HepG2 (cell line): ENCODE results near the gene CCDC117. TPM values are rescaled to one million over a fixed set of nuclear protein-coding genes. Genes with fewer than 3 reads are reported as not detected.

Experiments used
- AKNA ChIP-seq: sonication (generic); formaldehyde crosslinking; IDR thresholded peaks from 2 replicates; pipeline ENCODE4 v1.4.0; 2020; ENCODE audit warnings: missing genetic modification reagents, borderline replicate concordance
- ARNT ChIP-seq: fragments of 450-650 bp; IDR thresholded peaks from 2 replicates; pipeline ENCODE4 v1.6.1; 2017
- DNMT1 ChIP-seq: sonication (generic); formaldehyde crosslinking; IDR thresholded peaks from 2 replicates; pipeline ENCODE4 v1.5.1; 2020; ENCODE audit warnings: mild to moderate bottlenecking, missing genetic modification reagents
- ETS1 ChIP-seq: sonication (generic); formaldehyde crosslinking; IDR thresholded peaks from 2 replicates; pipeline ENCODE4 v1.4.0; 2020; ENCODE audit warnings: missing genetic modification reagents
- GLI4 ChIP-seq: sonication (generic); formaldehyde crosslinking; IDR thresholded peaks from 2 replicates; pipeline ENCODE4 v1.5.1; 2020; ENCODE audit warnings: missing genetic modification reagents, mild to moderate bottlenecking, moderate library complexity, borderline replicate concordance
- GTF2F1 ChIP-seq: fragments of 150-350 bp; IDR thresholded peaks from 2 replicates; pipeline ENCODE4 v1.6.1; 2014; ENCODE audit warnings: low read length
- GZF1 ChIP-seq: sonication (generic); formaldehyde crosslinking; IDR thresholded peaks from 2 replicates; pipeline ENCODE4 v1.5.1; 2020; ENCODE audit warnings: mild to moderate bottlenecking, missing genetic modification reagents
- HIC2 ChIP-seq: sonication (generic); formaldehyde crosslinking; IDR thresholded peaks from 2 replicates; pipeline ENCODE4 v1.9.0; 2022; ENCODE audit warnings: low read depth, missing genetic modification reagents
- IKZF5 ChIP-seq: IDR thresholded peaks from 2 replicates; pipeline ENCODE4 v1.6.1; 2018; ENCODE audit warnings: missing genetic modification reagents, mild to moderate bottlenecking, missing compliant biosample characterization
- MTA1 ChIP-seq: sonication (generic); formaldehyde crosslinking; IDR thresholded peaks from 2 replicates; pipeline ENCODE4 v1.4.0; 2020; ENCODE audit warnings: missing genetic modification reagents, mild to moderate bottlenecking, borderline replicate concordance
- ONECUT2 ChIP-seq: sonication (generic); formaldehyde crosslinking; IDR thresholded peaks from 2 replicates; pipeline ENCODE4 v1.4.0; 2020; ENCODE audit warnings: missing genetic modification reagents
- PITX1 ChIP-seq: sonication (generic); formaldehyde crosslinking; IDR thresholded peaks from 2 replicates; pipeline ENCODE4 v1.5.1; 2020; ENCODE audit warnings: mild to moderate bottlenecking, missing genetic modification reagents
- PRPF4 ChIP-seq: fragments of 200-400 bp; formaldehyde crosslinking; IDR thresholded peaks from 2 replicates; pipeline ENCODE4 v1.6.1; 2016; ENCODE audit warnings: low read length, low read depth; ENCODE audit not compliant: poor library complexity, severe bottlenecking
- PTBP1 ChIP-seq: fragments of 200-400 bp; formaldehyde crosslinking; IDR thresholded peaks from 2 replicates; pipeline ENCODE4 v1.6.1; 2018; ENCODE audit warnings: low read length, low read depth; ENCODE audit not compliant: poor library complexity, severe bottlenecking
- SP140L ChIP-seq: sonication (generic); formaldehyde crosslinking; IDR thresholded peaks from 2 replicates; pipeline ENCODE4 v1.4.0; 2020; ENCODE audit warnings: missing genetic modification reagents, borderline replicate concordance
- THYN1 ChIP-seq: sonication (generic); formaldehyde crosslinking; IDR thresholded peaks from 2 replicates; pipeline ENCODE4 v1.8.1; 2023; ENCODE audit warnings: low read depth, mild to moderate bottlenecking, moderate library complexity, missing genetic modification reagents, borderline replicate concordance
- ZBTB3 ChIP-seq: sonication (generic); formaldehyde crosslinking; IDR thresholded peaks from 2 replicates; pipeline ENCODE4 v1.4.0; 2020; ENCODE audit warnings: low read depth, mild to moderate bottlenecking, moderate library complexity, missing genetic modification reagents, borderline replicate concordance
- ZNF282 ChIP-seq: fragments of 450-650 bp; IDR thresholded peaks from 2 replicates; pipeline ENCODE4 v1.6.1; 2018; ENCODE audit not compliant: partially characterized antibody
- ZNF468 ChIP-seq: sonication (generic); formaldehyde crosslinking; IDR thresholded peaks from 2 replicates; pipeline ENCODE4 v1.8.0; 2022; ENCODE audit warnings: mild to moderate bottlenecking, moderate library complexity, missing genetic modification reagents
- ZNF660 ChIP-seq: sonication (generic); formaldehyde crosslinking; IDR thresholded peaks from 2 replicates; pipeline ENCODE4 v1.5.1; 2020; ENCODE audit warnings: mild to moderate bottlenecking, low read depth, missing genetic modification reagents, borderline replicate concordance
- polyA plus RNA-seq, 8 experiments: library from polyadenylated mRNA; depleted of rRNA in 3 of 8; stranded (reverse) in 7 of 8; unstranded in 1 of 8; fragments of >200 nt; fragmentation: Illumina TruSeq in 4 of 8; extraction: Trizol in 4 of 8; gene quantifications; 2 replicates each; pipeline versions ENCODE4 v1.2.1 to v1.2.3, GENCODE V29; 2011 to 2016; ENCODE audit warnings: low read depth in 4 of 8, missing spikeins in 1 of 8, mixed read lengths in 1 of 8; ENCODE audit not compliant: insufficient read depth in 1 of 8
- total RNA-seq, 5 experiments: library from RNA; depleted of rRNA; stranded (reverse); fragments of >200 nt; fragmentation: Illumina TruSeq; extraction: Trizol; gene quantifications; 2 replicates each; pipeline ENCODE4 v1.2.3, GENCODE V29; 2016; ENCODE audit warnings: low read depth in 1 of 5

CCDC117 gene
- total and polyA plus RNA-seq, 2 of the 13 experiments (the other 11 are each of a cell fraction or from before 2014, with no cell fraction given): 12.6 to 34.2 TPM

GRCh38 chr22:28819253-28820096 is 47.0 kb downstream of the CCDC117 start (continued):
- TF ChIP-seq IKZF5 (CRISPR knock-in tag): peak; percentile 86
- TF ChIP-seq PITX1 (CRISPR knock-in tag): peak; percentile 65; the same call in 1 of the 2 replicates
- TF ChIP-seq GTF2F1: no peak
- no peak for TF ChIP-seq PTBP1
- no peak for TF ChIP-seq ZNF282
- TF ChIP-seq DNMT1: no peak
- peak; percentile 95 for TF ChIP-seq MTA1
- TF ChIP-seq ARNT: no peak
- TF ChIP-seq PRPF4: no peak
- no peak for TF ChIP-seq AKNA
- TF ChIP-seq SP140L (CRISPR knock-in tag): no peak
- TF ChIP-seq GLI4 (CRISPR knock-in tag): no peak
- no peak for TF ChIP-seq THYN1 (CRISPR knock-in tag)
- 0 out of 2 replicates have a peak, but pooled peaks have one; percentile 60 for TF ChIP-seq GZF1 (CRISPR knock-in tag)
- no peak for TF ChIP-seq ZBTB3 (CRISPR knock-in tag)
- TF ChIP-seq ETS1: no peak
- TF ChIP-seq HIC2 (CRISPR knock-in tag): peak; percentile 89
- TF ChIP-seq ONECUT2 (CRISPR knock-in tag): no peak
- no peak for TF ChIP-seq ZNF660 (CRISPR knock-in tag)
- TF ChIP-seq ZNF468 (CRISPR knock-in tag): no peak
